H9 (cell line): ENCODE measurements around the gene APBB2. TPM values are rescaled to one million over a fixed set of nuclear protein-coding genes. Genes with fewer than 3 reads are reported as not detected.

Experiments used
- DNase-seq: peaks from one replicate; pipeline ENCODE4 v3.0.0-alpha.2; 2017
- H2AFZ ChIP-seq: one replicate; pipeline ENCODE4 v1.6.1; 2013; ENCODE audit warnings: mild to moderate bottlenecking, low read length, control low read depth, moderate library complexity
- H2AK5ac ChIP-seq: 2 replicates; pipeline ENCODE4 v1.6.1; 2013; ENCODE audit warnings: low read length, control low read depth, mixed read lengths; ENCODE audit not compliant: insufficient read length
- H2BK120ac ChIP-seq: one replicate; pipeline ENCODE4 v1.6.1; 2013; ENCODE audit warnings: low read depth, mild to moderate bottlenecking, low read length, control low read depth, inconsistent platforms; ENCODE audit not compliant: poor library complexity, severe bottlenecking
- H2BK12ac ChIP-seq: 2 replicates; pipeline ENCODE4 v1.6.1; 2013; ENCODE audit warnings: low read length, control low read depth, mixed read lengths, low read depth; ENCODE audit not compliant: insufficient read length
- H2BK15ac ChIP-seq: 2 replicates; pipeline ENCODE4 v1.6.1; 2013; ENCODE audit warnings: low read depth, low read length, control low read depth
- H2BK20ac ChIP-seq: one replicate; pipeline ENCODE4 v1.6.1; 2013; ENCODE audit warnings: low read depth, mild to moderate bottlenecking, low read length, control low read depth, inconsistent platforms; ENCODE audit not compliant: poor library complexity, severe bottlenecking
- H2BK5ac ChIP-seq: 2 replicates; pipeline ENCODE4 v1.6.1; 2013; ENCODE audit warnings: low read length, control low read depth, mixed read lengths; ENCODE audit not compliant: insufficient read length
- H3K14ac ChIP-seq: 2 replicates; pipeline ENCODE4 v1.6.1; 2013; ENCODE audit warnings: low read length, control low read depth; ENCODE audit not compliant: insufficient read depth
- H3K18ac ChIP-seq: 2 replicates; pipeline ENCODE4 v1.6.1; 2013; ENCODE audit warnings: low read depth, mild to moderate bottlenecking, mixed read lengths, low read length, control low read depth; ENCODE audit not compliant: insufficient read length
- H3K23ac ChIP-seq: 2 replicates; pipeline ENCODE4 v1.6.1; 2013; ENCODE audit warnings: low read length, control low read depth, mixed read lengths, low read depth; ENCODE audit not compliant: insufficient read length
- H3K23me2 ChIP-seq: 2 replicates; pipeline ENCODE4 v1.6.1; 2013; ENCODE audit warnings: low read depth, mild to moderate bottlenecking, mixed read lengths, low read length, control low read depth; ENCODE audit not compliant: insufficient read length, poor library complexity, severe bottlenecking
- H3K27ac ChIP-seq: 2 replicates; pipeline ENCODE4 v1.5.1; 2013; ENCODE audit warnings: low read length, control low read depth, mixed read lengths, low read depth; ENCODE audit not compliant: insufficient read length
- H3K27me3 ChIP-seq: 2 replicates; pipeline ENCODE4 v1.6.1; 2013; ENCODE audit warnings: low read length, control low read depth, inconsistent platforms; ENCODE audit not compliant: insufficient read depth
- H3K4ac ChIP-seq: 2 replicates; pipeline ENCODE4 v1.6.1; 2013; ENCODE audit warnings: low read depth, mild to moderate bottlenecking, control low read depth, inconsistent platforms, low read length, moderate library complexity
- H3K4me1 ChIP-seq: 2 replicates; pipeline ENCODE4 v1.6.1; 2013; ENCODE audit warnings: low read length, control low read depth, inconsistent platforms; ENCODE audit not compliant: insufficient read depth
- H3K4me2 ChIP-seq: 2 replicates; pipeline ENCODE4 v1.6.1; 2013; ENCODE audit warnings: low read length, control low read depth, mixed read lengths; ENCODE audit not compliant: insufficient read length, insufficient read depth
- H3K56ac ChIP-seq: 2 replicates; pipeline ENCODE4 v1.6.1; 2013; ENCODE audit warnings: low read depth, mild to moderate bottlenecking, mixed read lengths, low read length, control low read depth; ENCODE audit not compliant: insufficient read length
- H3K79me1 ChIP-seq: 2 replicates; pipeline ENCODE4 v1.6.1; 2013; ENCODE audit warnings: low read depth, mild to moderate bottlenecking, moderate library complexity, low read length, control low read depth, inconsistent platforms; ENCODE audit not compliant: insufficient read depth, poor library complexity, severe bottlenecking
- H3K79me2 ChIP-seq: 2 replicates; pipeline ENCODE4 v1.6.1; 2013; ENCODE audit warnings: low read length, control low read depth, inconsistent platforms; ENCODE audit not compliant: insufficient read depth
- H3K9ac ChIP-seq: 2 replicates; pipeline ENCODE4 v1.6.1; 2013; ENCODE audit warnings: low read length, control low read depth, mixed read lengths; ENCODE audit not compliant: insufficient read length; ENCODE audit errors: extremely low read depth
- H3K9me3 ChIP-seq: one replicate; pipeline ENCODE4 v1.6.1; 2013; ENCODE audit warnings: low read depth, low read length, inconsistent platforms; ENCODE audit not compliant: control insufficient read depth
- H3T11ph ChIP-seq: one replicate; pipeline ENCODE4 v1.6.1; 2013; ENCODE audit warnings: mild to moderate bottlenecking, low read length, control low read depth, inconsistent platforms
- H4K20me1 ChIP-seq: one replicate; pipeline ENCODE4 v1.6.1; 2013; ENCODE audit not compliant: control insufficient read depth, insufficient read length, insufficient read depth
- H4K5ac ChIP-seq: 2 replicates; pipeline ENCODE4 v1.6.1; 2013; ENCODE audit warnings: low read depth, mild to moderate bottlenecking, mixed read lengths, low read length, control low read depth; ENCODE audit not compliant: insufficient read length
- H4K8ac ChIP-seq: replicated peaks from 2 replicates; pipeline ENCODE4 v1.6.1; 2013; ENCODE audit warnings: low read length, control low read depth, mixed read lengths, low read depth; ENCODE audit not compliant: insufficient read length
- H4K91ac ChIP-seq: 2 replicates; pipeline ENCODE4 v1.6.1; 2013; ENCODE audit warnings: low read depth, mild to moderate bottlenecking, moderate library complexity, mixed read lengths, low read length, control low read depth; ENCODE audit not compliant: insufficient read length
- H3K27ac Mint-ChIP-seq, 3 experiments: 2 replicates in 2 of 3; 3 replicates in 1 of 3; pipeline ENCODE4 v1.8.0; 2020 to 2021; ENCODE audit warnings: mixed read lengths in 3 of 3, mild to moderate bottlenecking in 1 of 3, moderate library complexity in 1 of 3
- H3K27me3 Mint-ChIP-seq: 2 replicates; pipeline ENCODE4 v1.8.0; 2021; ENCODE audit warnings: low read depth, mild to moderate bottlenecking, moderate library complexity, mixed read lengths
- H3K36me3 Mint-ChIP-seq, 3 experiments: 2 replicates in 2 of 3; 3 replicates in 1 of 3; pipeline ENCODE4 v1.8.0; 2020 to 2021; ENCODE audit warnings: low read depth in 3 of 3, mixed read lengths in 3 of 3; ENCODE audit not compliant: insufficient read depth in 1 of 3
- H3K4me1 Mint-ChIP-seq, 2 experiments: 2 replicates each; pipeline ENCODE4 v1.8.0; 2020; ENCODE audit warnings: mixed read lengths in 2 of 2
- H3K4me3 Mint-ChIP-seq, 2 experiments: 2 replicates in 1 of 2; 3 replicates in 1 of 2; pipeline ENCODE4 v1.8.0; 2020 to 2021; ENCODE audit warnings: mild to moderate bottlenecking in 2 of 2, mixed read lengths in 2 of 2, moderate library complexity in 1 of 2
- H3K9me3 Mint-ChIP-seq, 2 experiments: 2 replicates in 1 of 2; 3 replicates in 1 of 2; pipeline ENCODE4 v1.8.0; 2020; ENCODE audit warnings: mild to moderate bottlenecking in 2 of 2, mixed read lengths in 2 of 2, moderate library complexity in 1 of 2
- CTCF ChIP-seq: fragments of 200-600 bp; sonication (generic); conservative IDR thresholded peaks from 3 replicates; pipeline ENCODE4 v1.8.0; 2021; ENCODE audit warnings: antibody characterized with exemption, mild to moderate bottlenecking
- WGBS: extraction: QIAGEN DNeasy Blood & Tissue Kit; methylation state at CpG from one replicate; pipeline ENCODE4 v1.1.7; 2013; ENCODE audit warnings: missing lambda C conversion rate, low lambda C conversion rate, mixed read lengths; ENCODE audit not compliant: insufficient read length; ENCODE audit errors: extremely low coverage; 5-methylcytosine and 5-hydroxymethylcytosine counted together
- total RNA-seq: library from RNA; stranded (reverse); gene quantifications from 2 replicates; pipeline ENCODE4 v1.2.1, GENCODE V29; 2021

Gene APBB2
- total RNA-seq, 1 experiment from 2014 or later = 39.6 TPM

DNA sequence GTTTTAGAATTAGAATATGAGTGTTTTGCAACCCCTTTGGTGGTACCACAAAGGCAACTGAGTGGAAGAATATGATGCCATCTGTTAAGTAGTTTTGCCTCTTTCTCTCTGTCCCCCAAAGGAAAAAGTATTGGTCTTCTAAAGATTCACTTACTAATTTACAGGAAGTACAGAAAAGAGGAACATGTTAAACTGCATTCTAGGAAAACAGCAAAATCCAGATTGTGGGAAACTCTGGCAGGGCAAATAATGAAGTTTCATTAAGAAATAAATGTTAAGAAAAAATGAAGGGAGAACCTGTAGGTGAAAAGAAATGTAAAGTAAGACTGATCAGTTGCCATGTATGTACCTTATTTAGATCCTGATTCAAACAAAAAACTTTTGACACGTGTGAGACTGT lies 425.3 kb downstream of the APBB2 start:
- WGBS = no CpG with 5 or more reads among the region's 1 CpG
- no peak overlapping the region for H2BK20ac ChIP-seq
- no peak overlapping the region for H2AFZ ChIP-seq
- no peaks in the 10 kb centered on the region for H3K27me3 ChIP-seq
- no peak overlapping the region for H3K23ac ChIP-seq
- H3K4ac ChIP-seq = no peak overlapping the region
- Mint-ChIP-seq H3K9me3 (no peaks in the 10 kb centered on the region), H3K4me3 (no peak overlapping the region), H3K27me3 (no peaks in the 10 kb centered on the region), H3K27ac (no peak overlapping the region), H3K36me3 (peaks cover 0 to 4% (median under 1%) of the 10 kb centered on the region in 3 experiments; a peak in 4 of 7 replicates), H3K4me1 (0 out of 4 replicates have a peak, but pooled peaks cover 2 to 3% of the 10 kb centered on the region in 2 experiments)
- no peak overlapping the region for H2AK5ac ChIP-seq
- TF ChIP-seq CTCF = no peak
- H4K5ac ChIP-seq = no peak overlapping the region
- no peak overlapping the region for H4K91ac ChIP-seq
- no peaks in the 10 kb centered on the region for H3K79me1 ChIP-seq
- no peak overlapping the region for H2BK15ac ChIP-seq
- H3K79me2 ChIP-seq = no peaks in the 10 kb centered on the region
- H2BK120ac ChIP-seq = no peak overlapping the region
- no peaks in the 10 kb centered on the region for H4K20me1 ChIP-seq
- H4K8ac ChIP-seq = no peak overlapping the region
- H3T11ph ChIP-seq = no peak overlapping the region
- H3K56ac ChIP-seq = no peak overlapping the region
- H3K4me2 ChIP-seq = no peak overlapping the region
- H3K14ac ChIP-seq = no peak overlapping the region
- H3K9ac ChIP-seq = no peak overlapping the region
- H3K18ac ChIP-seq = no peak overlapping the region
- H3K9me3 ChIP-seq = no peaks in the 10 kb centered on the region
- no peaks in the 10 kb centered on the region; the same call in 1 of the 2 replicates for H3K4me1 ChIP-seq
- H2BK5ac ChIP-seq = no peak overlapping the region
- no peak overlapping the region for H2BK12ac ChIP-seq
- no peaks in the 10 kb centered on the region for H3K23me2 ChIP-seq
- DNase-seq = no peak
- no peak overlapping the region for H3K27ac ChIP-seq
